Astrocyte of the hippocampus (primary cell): Measurements from ENCODE around the gene TAF11.
"Not testable (repeated sequence)": the region's sequence is repeated elsewhere in the genome, so short reads cannot be mapped to it uniquely, and the experiment has no call there.

Experiments
- DNase-seq: peaks from one replicate; pipeline ENCODE4 v3.0.0; 2011; ENCODE audit warnings: low read depth, low spot score

TAF11 gene

GRCh38 chr6:34866509-34866908, 21.3 kb downstream of the TAF11 start:
- no peak for DNase-seq

- DNase-seq: no peak
These were observed 22.7 kb downstream of the TAF11 start for GRCh38 chr6:34865107-34865506.

GRCh38 chr6:34864007-34864406, 23.8 kb downstream of the TAF11 start:
- DNase-seq: no peak

GRCh38 chr6:34860776-34861175, 27.1 kb downstream of the TAF11 start:
- DNase-seq: no peak

- DNase-seq: no peak
These were observed 27.9 kb downstream of the TAF11 start for GRCh38 chr6:34859951-34860350.

GRCh38 chr6:34858681-34859080, 29.2 kb downstream of the TAF11 start:
- no peak for DNase-seq

GRCh38 chr6:34855463-34855862, 32.4 kb downstream of the TAF11 start:
- no peak for DNase-seq

- DNase-seq: peak; percentile 34
These were observed 35.3 kb downstream of the TAF11 start for GRCh38 chr6:34852406-34853085.

GRCh38 chr6:34851361-34851760, 36.5 kb downstream of the TAF11 start:
- no peak for DNase-seq

- not testable (repeated sequence) for DNase-seq
These were observed 38.8 kb downstream of the TAF11 start for GRCh38 chr6:34849066-34849465.

GRCh38 chr6:34839666-34840352, 48.0 kb downstream of the TAF11 start:
- DNase-seq: no peak

GRCh38 chr6:34837528-34837927, 50.3 kb downstream of the TAF11 start:
- DNase-seq: no peak

GRCh38 chr6:34836451-34836850, 51.4 kb downstream of the TAF11 start:
- DNase-seq: no peak

- DNase-seq: no peak
These were observed 51.8 kb downstream of the TAF11 start for GRCh38 chr6:34836008-34836407.

- no peak for DNase-seq
These were observed 52.9 kb downstream of the TAF11 start for GRCh38 chr6:34834789-34835518.

GRCh38 chr6:34832942-34833341, 54.9 kb downstream of the TAF11 start:
- no peak for DNase-seq

GRCh38 chr6:34829137-34829536, 58.7 kb downstream of the TAF11 start:
- no peak for DNase-seq
